MG63 (cell line): ENCODE results near the gene CTDSP2. TPM values are rescaled to one million over a fixed set of nuclear protein-coding genes. Genes with fewer than 3 reads are reported as not detected.
"Not testable (repeated sequence)": the region's sequence is repeated elsewhere in the genome, so short reads cannot be mapped to it uniquely, and the experiment has no call there.

Experiments used
- DNase-seq: peaks from one replicate; pipeline ENCODE4 v3.0.0-alpha.2; 2020
- H3K27me3 ChIP-seq: fragments of 250-450 bp; sonication (Bioruptor Pico); 2 replicates; pipeline ENCODE4 v1.5.1; 2020; ENCODE audit warnings: mild to moderate bottlenecking, moderate library complexity
- H3K36me3 ChIP-seq: fragments of 250-450 bp; sonication (Bioruptor Pico); 2 replicates; pipeline ENCODE4 v1.5.1; 2020; ENCODE audit warnings: mild to moderate bottlenecking, moderate library complexity
- H3K4me3 ChIP-seq: fragments of 250-450 bp; sonication (Bioruptor Pico); 2 replicates; pipeline ENCODE4 v1.5.1; 2020; ENCODE audit warnings: mild to moderate bottlenecking, moderate library complexity
- H3K9me3 ChIP-seq: fragments of 250-450 bp; sonication (Bioruptor Pico); 2 replicates; pipeline ENCODE4 v1.5.1; 2020; ENCODE audit warnings: mild to moderate bottlenecking, moderate library complexity
- total RNA-seq: library from RNA; depleted of rRNA; stranded (reverse); fragments of >200 nt; shearing (Covaris generic); gene quantifications from 2 replicates; pipeline ENCODE4 v1.2.3, GENCODE V29; 2014; ENCODE audit warnings: low replicate concordance

CTDSP2 gene
- total RNA-seq, 1 experiment from 2014 or later: 73.2 TPM

DNA sequence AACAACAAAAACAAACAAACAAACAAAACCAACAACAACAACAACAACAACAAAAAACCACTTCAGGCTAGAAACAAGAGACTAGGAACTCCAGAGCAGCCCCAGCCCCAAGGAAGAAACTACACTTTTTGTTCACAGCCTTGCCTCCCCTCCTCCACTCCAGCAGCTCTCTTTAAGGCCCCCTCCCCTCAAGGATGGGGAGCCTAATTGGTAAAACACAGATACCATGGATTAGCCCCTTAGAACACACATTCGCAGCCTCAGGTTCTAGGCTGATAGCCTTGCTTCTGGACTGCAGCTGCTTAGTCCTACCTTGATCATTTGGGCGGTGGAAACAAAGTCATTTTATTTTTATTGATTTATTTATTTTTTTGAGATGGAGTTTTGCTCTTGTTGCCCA is 16.1 kb downstream of the CTDSP2 start:
- no peak for DNase-seq
- Histone ChIP-seq H3K27me3 (no peaks in the 10 kb centered on the region), H3K9me3 (no peaks in the 10 kb centered on the region), H3K36me3 (peaks cover 47% of the 10 kb centered on the region), H3K4me3 (no peak overlapping the region)

DNA sequence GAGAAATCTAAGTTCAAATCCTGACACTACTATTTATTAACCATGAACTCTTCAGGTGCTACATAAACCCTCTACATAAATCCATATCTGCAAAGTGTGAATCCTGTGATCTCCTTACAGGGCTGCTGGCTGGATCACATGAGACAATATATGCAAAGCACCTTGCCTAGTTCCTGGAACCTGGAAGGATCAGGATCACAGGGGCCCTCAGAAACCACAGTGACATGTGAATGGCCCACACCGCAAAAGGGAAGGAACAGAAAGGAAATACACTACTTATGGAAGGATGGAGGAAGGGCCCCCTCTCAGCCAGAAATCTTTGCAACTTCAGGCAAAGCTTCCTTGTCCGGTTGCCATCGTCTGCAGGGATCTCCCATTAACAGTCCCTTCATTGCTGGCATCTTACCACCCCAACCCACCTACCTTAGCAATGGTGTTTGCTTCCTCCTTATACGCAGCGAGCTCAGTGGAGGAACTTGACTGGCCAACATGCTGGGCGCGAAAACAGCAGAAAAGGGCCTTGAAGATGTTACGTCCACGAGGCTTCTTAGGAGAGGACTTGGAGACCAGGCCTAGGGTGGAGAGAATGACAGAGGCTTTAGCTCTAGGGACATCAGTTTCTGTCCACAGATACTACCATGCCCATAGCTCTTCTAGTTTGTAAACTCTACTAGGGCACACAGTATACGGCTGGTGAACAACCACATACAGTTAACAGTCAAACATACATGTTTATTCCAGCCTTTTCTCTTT is 17.3 kb downstream of the CTDSP2 start:
- H3K27me3 ChIP-seq: no peaks in the 10 kb centered on the region
- DNase-seq: no peak
- H3K4me3 ChIP-seq: no peak overlapping the region
- H3K36me3 ChIP-seq: peaks cover 57% of the 10 kb centered on the region
- H3K9me3 ChIP-seq: no peaks in the 10 kb centered on the region

DNA sequence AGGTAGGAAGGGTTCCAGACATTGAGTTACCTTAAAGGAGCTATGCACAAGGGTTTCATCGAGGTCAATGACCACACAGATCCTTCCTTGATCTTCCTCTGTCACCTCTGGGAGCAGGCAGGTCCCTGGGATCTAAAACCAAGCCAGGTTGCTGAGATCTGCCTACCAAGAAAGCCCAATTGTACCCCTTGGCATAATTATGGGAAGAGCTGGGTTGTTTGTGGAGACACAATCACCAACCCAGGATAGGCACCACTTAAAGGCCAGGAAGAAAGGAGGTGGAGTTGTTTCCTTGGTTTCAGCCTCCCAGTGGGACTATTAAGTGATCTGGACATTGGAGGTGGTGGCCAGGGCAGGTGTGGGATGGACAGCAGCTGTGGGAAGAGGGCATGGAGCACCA is 19.6 kb downstream of the CTDSP2 start:
- no peak for DNase-seq
- peaks cover 77% of the 10 kb centered on the region for H3K36me3 ChIP-seq
- no peak overlapping the region for H3K4me3 ChIP-seq

DNA sequence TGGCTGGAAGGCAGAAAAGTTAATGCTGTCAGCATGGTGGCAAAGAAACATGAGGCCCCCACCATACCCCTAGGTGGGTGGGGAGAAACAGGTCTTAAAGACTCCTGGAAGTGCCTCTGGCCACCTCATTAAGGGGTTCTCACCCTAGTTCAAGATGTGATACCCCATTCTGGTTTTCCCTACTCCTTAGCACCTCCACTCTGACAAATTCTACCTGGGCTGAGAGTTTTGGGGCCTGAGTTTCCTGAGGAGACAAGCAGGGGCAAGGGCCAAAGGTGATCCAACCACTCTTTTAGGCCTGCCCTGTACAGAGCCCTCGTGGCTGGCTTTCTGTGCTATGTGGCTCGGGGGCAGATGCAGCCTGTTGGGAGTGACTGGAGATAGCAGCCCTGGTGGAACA is 20.1 kb downstream of the CTDSP2 start:
- no peaks in the 10 kb centered on the region for H3K9me3 ChIP-seq
- no peak overlapping the region for H3K4me3 ChIP-seq
- H3K36me3 ChIP-seq: peaks cover 77% of the 10 kb centered on the region
- DNase-seq: no peak
- no peaks in the 10 kb centered on the region for H3K27me3 ChIP-seq

More for the DNA sequence above, 19.6 kb downstream of the CTDSP2 start:
- Histone ChIP-seq H3K27me3 (no peaks in the 10 kb centered on the region), H3K9me3 (no peaks in the 10 kb centered on the region)

DNA sequence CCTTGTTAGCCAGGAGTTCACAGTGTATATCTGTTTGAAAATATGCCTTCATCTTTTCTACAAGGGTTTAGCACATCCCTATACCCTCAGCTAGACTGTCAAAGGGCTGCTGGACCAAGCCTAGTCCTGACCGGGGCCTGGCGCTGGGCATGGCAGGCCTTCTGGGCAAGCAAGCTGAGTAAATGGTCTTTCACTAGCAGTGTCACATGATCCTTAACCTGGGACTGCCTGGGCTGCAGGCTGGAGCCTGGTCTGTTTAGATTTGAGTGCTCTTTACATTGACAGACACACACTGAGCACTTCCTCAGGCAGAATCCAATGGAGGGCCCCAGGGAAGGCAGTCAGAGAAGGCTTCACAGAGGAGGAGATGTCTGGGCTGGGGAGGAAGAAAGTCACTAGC is 21.1 kb downstream of the CTDSP2 start:
- H3K36me3 ChIP-seq: peaks cover 85% of the 10 kb centered on the region
- H3K9me3 ChIP-seq: no peaks in the 10 kb centered on the region
- H3K4me3 ChIP-seq: no peak overlapping the region
- no peaks in the 10 kb centered on the region for H3K27me3 ChIP-seq
- DNase-seq: no peak

DNA sequence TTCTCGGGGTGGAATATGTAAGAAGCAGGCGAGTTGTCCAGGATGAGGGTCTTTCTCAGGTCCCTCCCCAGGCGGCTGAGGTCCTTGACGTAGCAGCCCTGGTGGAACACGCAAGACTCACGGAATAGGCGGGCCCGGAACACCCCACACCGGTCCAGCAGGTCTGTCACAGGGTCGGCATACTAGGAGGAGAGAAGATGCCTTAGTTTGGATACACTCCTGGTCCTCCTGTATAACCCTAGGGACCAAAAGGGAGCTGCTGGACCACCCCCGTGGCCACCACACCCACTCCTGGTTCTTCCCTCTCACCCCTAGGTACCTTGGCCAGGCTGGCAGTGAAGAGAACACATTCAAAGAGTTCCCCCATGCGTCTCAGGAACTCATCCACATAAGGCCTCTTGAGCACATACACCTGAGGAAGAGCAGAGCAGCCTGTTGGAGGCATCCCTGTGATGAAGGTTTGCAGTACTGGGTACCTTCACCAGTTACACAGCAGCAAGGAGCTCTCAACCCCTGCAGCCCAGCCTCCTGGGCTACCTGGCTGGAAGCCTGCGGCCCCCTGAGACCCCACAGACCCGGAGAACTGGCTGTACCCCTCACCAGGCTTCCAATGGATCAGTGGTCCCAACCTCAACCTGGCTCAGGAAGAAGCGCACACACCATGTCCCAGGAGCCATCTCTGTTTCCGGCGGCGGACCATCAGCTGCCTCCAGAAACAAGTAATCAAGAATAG is 22.5 kb downstream of the CTDSP2 start:
- peaks cover 84% of the 10 kb centered on the region for H3K36me3 ChIP-seq
- no peak for DNase-seq
- H3K9me3 ChIP-seq: no peaks in the 10 kb centered on the region
- no peaks in the 10 kb centered on the region for H3K27me3 ChIP-seq
- no peak overlapping the region for H3K4me3 ChIP-seq

DNA sequence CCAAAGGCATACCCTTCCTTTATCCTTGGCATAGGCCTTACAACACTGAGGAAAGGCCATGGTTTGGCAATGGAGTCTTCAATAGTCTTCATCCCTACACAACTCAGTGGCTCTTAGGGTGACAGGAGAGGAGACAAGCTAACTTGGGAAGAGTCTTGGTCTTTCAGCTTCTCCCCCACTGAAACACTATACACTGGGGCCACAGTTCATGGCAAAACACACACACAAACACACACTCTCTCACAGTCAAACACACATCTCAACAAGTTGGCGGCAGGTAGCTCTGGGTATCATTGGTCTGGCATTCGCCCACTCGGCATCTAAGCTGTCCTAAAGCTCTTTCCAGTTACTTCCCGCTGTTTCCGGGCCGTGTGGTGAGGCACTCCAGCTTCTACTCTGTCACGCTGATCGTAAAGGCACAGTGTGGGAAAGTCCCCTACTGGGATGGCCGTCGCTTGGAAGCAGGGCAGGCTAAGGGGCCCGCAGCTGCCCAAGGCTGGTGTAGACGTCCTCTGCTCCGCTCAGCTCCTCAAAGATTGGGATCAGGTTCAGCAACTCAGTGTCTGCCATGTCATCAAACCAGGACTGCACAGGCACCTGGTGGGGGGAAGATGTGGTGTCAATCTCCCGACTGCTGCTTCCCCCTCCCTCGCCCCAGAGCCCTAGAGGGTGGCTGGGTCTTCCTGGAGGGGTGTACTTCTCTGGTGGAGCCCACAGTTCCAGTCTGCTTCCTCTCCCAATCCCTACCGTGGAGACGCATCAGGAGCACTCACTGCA is 23.2 kb downstream of the CTDSP2 start:
- no peaks in the 10 kb centered on the region for H3K27me3 ChIP-seq
- peaks cover 80% of the 10 kb centered on the region for H3K36me3 ChIP-seq
- no peak overlapping the region for H3K4me3 ChIP-seq
- no peak for DNase-seq
- H3K9me3 ChIP-seq: no peaks in the 10 kb centered on the region

DNA sequence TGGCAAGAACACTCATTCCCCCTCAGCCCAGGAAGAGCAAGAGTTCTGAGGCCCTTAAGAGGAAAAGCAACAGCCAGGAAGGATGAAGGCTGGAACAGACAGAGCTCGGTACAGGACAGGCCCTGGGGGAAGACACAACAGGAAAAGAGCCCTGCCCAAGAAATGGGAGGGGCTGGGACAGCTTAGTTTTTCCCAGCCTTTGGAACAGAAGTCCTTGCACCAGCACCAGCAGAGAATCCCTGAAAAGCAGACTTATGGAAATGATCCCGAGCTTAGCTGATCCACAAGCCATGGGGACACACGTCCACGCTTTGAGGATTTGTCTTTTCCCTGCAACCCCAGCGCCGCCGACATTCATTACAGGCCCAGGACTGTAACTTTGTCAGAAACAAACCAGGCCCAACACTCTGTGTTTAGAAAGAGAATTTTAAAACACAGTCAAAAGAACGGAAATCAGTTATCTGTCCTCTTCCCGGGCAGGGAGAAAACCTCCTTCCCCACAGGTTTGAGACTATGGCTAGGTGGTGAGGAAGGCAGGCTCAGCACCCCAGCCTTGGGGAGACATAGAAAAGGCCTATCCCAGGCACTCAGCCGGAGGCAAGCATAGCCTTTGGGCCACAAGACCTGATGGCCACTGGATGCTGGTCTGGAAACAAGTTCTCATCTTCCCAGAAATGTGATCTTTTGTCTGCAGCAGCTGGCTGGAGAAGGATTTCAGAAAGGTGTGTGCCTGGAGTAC is 24.0 kb downstream of the CTDSP2 start:
- no peaks in the 10 kb centered on the region for H3K9me3 ChIP-seq
- DNase-seq: no peak
- H3K4me3 ChIP-seq: no peak overlapping the region
- peaks cover 76% of the 10 kb centered on the region for H3K36me3 ChIP-seq
- no peaks in the 10 kb centered on the region for H3K27me3 ChIP-seq

DNA sequence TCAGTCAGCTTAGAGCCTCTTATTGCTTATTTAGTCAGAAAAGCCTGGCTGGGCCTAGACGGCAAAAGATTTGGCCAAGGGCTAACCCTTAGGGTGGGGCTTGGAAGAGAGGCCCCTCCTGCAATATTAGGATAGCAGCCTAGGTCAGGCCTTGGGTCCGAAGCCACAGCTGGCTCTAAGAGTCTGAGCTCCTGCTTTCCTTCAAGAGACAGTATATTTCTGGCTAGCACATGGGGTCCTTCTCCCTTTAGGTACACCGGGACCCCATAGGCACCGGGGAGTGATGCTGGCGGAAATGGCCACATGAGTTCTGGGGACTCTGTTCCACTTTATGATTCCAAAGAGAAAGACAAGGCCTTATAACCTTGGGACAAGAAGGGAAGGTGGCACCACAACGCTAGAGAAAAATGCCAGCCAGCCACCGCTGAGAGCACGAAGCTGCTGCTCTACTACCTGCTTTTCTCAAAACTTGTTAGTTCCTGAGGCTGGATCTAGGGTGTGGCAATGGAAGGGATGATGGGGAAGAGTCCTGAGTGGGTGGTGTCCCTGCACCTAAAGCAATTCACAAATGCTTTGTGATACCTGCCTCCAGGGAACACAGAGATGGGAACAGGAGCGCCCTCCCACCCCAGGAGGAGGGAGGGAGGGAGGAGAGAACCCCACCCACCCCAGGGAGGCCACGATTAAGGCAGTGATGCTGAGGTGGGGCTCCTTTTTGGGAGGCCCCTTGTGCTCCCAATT is 24.9 kb downstream of the CTDSP2 start:
- Histone ChIP-seq H3K27me3 (no peaks in the 10 kb centered on the region), H3K9me3 (no peaks in the 10 kb centered on the region), H3K36me3 (peaks cover 73% of the 10 kb centered on the region), H3K4me3 (no peak overlapping the region)
- DNase-seq: no peak

DNA sequence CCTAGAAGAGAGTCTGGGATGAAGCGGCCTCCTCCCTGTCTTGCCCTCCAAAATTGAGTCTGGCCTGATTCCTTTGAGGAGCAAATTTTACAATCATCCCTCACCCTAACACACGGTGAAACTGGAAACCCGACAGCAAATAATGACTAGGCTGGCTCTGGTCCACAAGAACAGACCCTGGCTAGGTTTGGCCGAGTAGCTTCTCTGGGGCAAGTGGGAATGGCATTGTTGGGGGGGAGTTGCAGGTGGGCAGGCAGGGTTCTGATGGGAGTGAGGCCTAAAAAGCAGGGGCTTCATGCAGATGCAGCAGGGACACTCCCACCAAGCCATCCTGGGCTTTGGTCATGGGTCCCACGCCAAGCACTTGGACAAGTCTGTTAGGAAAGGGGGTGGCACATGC is 25.5 kb downstream of the CTDSP2 start:
- H3K36me3 ChIP-seq: peaks cover 70% of the 10 kb centered on the region
- DNase-seq, H3K27me3 ChIP-seq: not testable (repeated sequence)

DNA sequence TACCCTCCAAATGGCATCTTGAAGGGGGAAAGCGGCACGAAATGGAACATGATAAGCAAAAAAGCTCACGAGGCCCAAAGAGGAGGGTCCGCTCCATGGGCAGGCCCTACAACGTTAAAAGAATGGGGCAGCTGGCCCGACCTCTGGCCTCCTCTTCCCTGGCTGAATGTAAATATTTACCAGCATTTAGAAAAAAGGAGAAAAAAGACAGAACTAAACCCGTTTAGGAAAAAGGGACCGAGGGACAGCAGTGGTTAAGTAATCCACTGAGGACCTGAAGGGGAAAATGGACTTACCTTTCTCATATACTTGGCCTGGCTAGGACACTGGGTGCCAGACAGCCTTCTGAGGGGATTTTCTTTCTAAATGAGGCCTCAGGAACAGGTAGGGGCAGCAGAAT is 26.4 kb downstream of the CTDSP2 start:
- H3K9me3 ChIP-seq, DNase-seq, H3K4me3 ChIP-seq, H3K27me3 ChIP-seq: not testable (repeated sequence)
- peaks cover 61% of the 10 kb centered on the region for H3K36me3 ChIP-seq

More for the DNA sequence above, 25.5 kb downstream of the CTDSP2 start:
- H3K9me3 ChIP-seq, H3K4me3 ChIP-seq: not testable (repeated sequence)

DNA sequence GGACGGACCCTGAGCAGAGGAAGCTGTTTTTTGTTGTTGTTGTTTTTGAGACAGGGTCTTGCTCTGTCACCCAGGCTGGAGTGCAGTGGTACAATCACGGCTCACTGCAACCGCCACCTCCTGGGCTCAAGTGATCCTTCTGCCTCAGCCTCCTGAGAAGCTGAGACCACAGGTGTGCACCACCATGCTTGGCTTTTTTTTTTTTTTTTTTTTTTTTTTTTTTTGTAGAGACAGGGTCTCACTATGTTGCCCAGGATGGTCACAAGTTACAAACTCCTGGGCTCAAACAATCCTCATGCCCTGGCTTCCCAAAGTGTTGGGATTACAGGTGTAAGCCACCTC is 28.6 kb downstream of the CTDSP2 start:
- not testable (repeated sequence) for H3K9me3 ChIP-seq, H3K4me3 ChIP-seq, H3K27me3 ChIP-seq, DNase-seq
- peaks cover 39% of the 10 kb centered on the region for H3K36me3 ChIP-seq

DNA sequence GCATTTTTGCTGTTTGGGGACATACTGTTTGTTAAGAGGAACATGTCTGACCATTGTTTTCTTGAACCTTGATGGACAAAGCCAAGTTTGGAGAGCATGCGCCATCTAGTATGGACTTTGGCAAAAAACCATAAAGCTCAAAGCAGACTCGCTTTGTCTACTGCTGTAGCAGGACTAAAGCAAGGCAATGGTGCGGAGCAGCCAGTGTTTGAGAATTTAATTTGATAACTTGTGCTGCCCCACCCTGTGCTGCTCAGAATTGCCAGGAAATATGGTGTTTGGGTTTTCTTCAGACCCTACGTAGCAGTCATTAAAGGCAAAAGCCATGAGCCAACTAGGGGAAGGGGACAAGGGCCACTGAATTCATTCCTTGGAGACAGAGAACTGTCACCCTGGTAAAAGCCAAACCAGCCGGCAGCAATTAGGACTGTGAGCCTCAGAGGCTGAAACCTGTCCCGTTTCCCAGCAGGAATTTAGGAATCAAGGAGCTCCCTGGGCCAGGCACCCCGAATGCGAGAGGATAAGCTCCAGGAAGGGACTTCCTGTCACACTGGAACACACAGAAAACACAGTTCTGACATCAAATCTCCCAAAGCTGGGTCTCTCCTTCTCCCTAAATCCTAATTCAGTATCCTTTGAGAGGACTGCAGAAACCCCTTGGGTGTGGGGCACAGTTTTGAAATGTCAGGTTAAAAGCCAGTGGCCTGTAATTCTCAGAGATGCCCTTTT is 29.1 kb downstream of the CTDSP2 start:
- no peaks in the 10 kb centered on the region for H3K27me3 ChIP-seq
- no peaks in the 10 kb centered on the region for H3K9me3 ChIP-seq
- no peak overlapping the region for H3K4me3 ChIP-seq
- DNase-seq: no peak
- peaks cover 34% of the 10 kb centered on the region for H3K36me3 ChIP-seq

DNA sequence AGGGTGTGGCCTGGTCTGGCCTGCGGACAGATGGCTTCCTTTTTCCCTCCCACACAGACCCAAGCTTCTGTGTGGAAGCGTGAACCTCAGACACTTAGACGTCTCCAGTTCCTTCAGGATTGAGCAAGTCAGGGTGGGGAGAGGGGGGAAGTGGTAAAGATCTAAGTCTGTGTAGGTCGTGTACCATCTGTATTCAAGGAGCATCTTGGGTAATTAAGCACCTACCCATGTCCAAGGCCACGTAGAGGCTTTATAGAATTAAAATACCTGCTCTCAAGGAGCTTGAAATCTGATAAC is 29.7 kb downstream of the CTDSP2 start:
- no peak overlapping the region for H3K4me3 ChIP-seq
- H3K9me3 ChIP-seq: no peaks in the 10 kb centered on the region
- H3K27me3 ChIP-seq: no peaks in the 10 kb centered on the region
- peaks cover 30% of the 10 kb centered on the region for H3K36me3 ChIP-seq
- no peak for DNase-seq

DNA sequence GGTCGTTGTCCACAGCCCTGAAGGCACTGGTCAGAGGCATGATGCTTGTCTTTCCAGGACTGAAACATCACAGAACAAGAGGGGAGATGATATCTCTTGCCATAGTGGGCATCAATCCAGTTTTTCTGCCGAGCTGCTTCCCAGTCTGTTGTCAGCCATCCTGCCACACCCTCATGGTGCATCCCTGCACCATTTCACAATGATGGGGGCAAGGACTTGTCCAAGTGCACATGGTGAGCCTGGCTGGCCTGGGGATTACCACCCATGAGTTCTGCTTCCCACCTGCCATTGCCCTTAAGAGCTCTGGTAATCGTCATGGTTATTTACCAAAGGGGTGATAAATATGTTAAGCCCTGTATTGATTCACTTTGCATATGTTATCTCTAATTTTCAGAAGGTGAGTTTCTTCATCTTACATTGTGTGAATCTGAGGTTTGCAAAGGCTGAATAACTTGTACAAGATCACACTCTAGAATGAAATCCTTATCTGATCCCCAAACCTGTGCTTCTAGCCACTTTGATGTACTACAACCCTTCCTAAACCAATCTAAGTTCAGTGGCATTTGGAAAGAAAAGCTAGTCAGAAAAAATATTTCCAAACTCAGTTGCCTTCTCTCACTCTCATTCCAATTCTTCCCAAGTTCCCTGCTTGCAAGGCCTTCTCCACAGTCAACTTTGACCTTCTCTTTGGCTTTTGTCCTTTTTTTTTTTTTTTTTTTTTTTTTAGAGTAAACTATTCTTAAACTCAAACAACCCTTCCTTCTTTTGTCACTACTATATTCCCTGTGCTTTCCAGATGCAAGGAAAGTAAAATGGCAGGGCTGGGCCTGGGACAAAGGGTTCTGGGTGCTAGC is 30.3 kb downstream of the CTDSP2 start:
- DNase-seq: no peak
- H3K36me3 ChIP-seq: peaks cover 28% of the 10 kb centered on the region
- H3K9me3 ChIP-seq: no peaks in the 10 kb centered on the region
- no peak overlapping the region for H3K4me3 ChIP-seq
- H3K27me3 ChIP-seq: no peaks in the 10 kb centered on the region
